K562 treated with DMSO at 1 percent for 12 hours (cell line): Measurements from ENCODE around the gene TRMT13. TPM values are rescaled to one million over a fixed set of nuclear protein-coding genes. Genes with fewer than 3 reads are reported as not detected.

ENCODE experiments used
- total RNA-seq: library from RNA; unstranded; fragments of 300-600 nt; gene quantifications from 2 replicates; pipeline ENCODE4 v1.2.3, GENCODE V29; 2022; ENCODE audit not compliant: insufficient read depth

TRMT13 gene, protein sequence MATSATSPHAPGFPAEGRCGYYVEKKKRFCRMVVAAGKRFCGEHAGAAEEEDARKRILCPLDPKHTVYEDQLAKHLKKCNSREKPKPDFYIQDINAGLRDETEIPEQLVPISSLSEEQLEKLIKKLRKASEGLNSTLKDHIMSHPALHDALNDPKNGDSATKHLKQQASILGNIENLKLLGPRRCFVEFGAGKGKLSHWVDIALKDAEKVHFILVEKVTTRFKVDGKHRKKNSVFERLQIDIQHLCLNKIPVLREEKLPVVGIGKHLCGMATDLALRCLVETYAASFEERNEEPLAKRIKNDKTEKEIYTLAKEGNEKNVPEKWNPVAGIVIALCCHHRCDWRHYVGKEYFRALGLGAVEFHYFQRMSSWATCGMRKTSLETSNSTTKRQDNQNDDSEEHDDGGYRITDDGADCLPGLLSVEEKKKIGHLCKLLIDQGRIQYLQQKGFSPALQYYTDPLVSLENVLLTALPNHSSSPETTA
- 2.4 and 12.2 TPM in 2 replicates for total RNA-seq

DNA sequence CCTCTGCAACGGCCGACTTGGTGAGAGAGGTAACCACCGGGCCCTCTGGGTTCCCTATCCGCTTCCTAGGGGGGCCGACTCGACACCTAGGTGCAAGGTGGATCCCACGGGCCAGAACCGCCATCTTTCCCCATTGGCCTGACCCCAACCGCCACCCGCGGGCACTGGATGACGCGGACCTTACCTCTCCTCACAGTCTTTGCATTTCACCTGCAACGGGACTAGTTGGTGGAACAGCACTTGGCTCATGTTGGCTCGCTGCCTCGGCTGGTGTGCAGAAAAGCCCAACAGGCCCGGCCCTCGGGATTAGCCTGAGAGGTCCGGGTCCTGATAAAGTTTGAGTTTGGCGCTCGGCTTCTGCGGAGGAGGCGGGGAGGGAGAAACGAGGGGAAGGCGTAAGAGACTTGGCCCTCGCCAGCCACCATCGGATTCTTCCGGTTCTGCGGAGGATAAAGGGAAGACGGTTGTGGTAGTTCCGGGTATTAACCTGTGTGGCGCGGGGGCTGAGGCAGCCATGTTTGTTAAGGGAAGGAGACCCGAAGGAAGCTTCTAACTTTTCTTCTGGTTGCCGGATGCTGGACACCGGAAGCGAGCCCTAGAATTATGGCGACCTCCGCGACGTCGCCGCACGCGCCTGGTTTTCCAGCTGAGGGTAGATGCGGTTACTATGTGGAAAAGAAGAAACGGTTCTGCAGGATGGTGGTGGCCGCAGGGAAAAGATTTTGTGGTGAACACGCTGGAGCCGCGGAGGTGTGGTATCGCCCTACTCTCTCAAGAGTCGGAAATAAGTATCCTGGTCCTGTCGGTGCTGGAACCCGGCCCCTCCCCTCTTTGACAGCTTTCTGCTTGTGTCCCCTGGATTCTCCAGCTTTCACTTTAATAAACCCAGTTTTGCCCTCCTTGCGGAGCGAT, at the start of gene TRMT13, which contains the start of gene SASS6:
TSS of gene TRMT13 (plus strand) at position 598 of the 912 bp plus-strand sequence. CDS start at position 604, 6 bp downstream.
TSS of gene SASS6 (minus strand) at position 365 of the 912 bp plus-strand sequence. CDS start at position 249, 116 bp downstream.

DNA sequence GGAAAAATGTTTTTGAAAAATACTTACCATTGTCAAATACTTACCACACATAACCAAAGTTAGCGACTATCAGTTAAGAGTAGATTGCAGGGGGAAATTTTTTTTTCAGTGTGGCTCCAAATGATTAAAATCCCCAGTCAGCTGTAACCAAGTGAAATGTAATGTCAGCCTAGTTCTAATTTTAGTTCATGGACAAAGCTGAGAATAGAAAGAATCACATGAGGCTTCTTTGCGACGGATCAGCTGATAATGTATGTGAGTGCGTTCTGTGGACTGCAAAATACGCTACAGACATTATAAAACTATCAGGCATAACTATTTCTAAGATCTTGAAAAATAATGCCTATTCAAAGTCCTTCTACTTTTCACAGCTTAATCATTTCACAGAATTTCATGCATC, 45.1 kb downstream of the TRMT13 start, which contains the start of gene LRRC39:
TSS of gene LRRC39 (minus strand) at position 166 of the 400 bp plus-strand sequence. CDS start 9,740 bp downstream, outside the sequence.

Other genes starting within 250 kb of the TRMT13 start
- gene SLC35A3, start 163.2 kb upstream of the TRMT13 start, total RNA-seq = 5.0 and 15.7 TPM in 2 replicates
- gene SASS6, start 233 bp upstream of the TRMT13 start, total RNA-seq = 3.2 and 12.4 TPM in 2 replicates
- gene LRRC39, start 45.1 kb downstream of the TRMT13 start, total RNA-seq = 1.1 TPM in 1 of 2 replicates, not detected in the other
- 0.94 and 4.1 TPM in 2 replicates for gene DBT, start 116.7 kb downstream of the TRMT13 start, total RNA-seq
- gene RTCA, start 133.1 kb downstream of the TRMT13 start, total RNA-seq = 24.3 and 38.0 TPM in 2 replicates
- 3.3 and 14.6 TPM in 2 replicates for gene CDC14A, start 219.3 kb downstream of the TRMT13 start, total RNA-seq